Neural progenitor cell (in vitro differentiated cells): ENCODE data around the gene FAM174C.

Source experiments
- CTCF ChIP-seq: fragments of 200-600 bp; sonication (generic); IDR thresholded peaks from 2 replicates; pipeline ENCODE4 v1.5.1; 2017; ENCODE audit warnings: antibody characterized with exemption, mild to moderate bottlenecking
- EZH2 ChIP-seq: fragments of 200-600 bp; sonication (generic); IDR thresholded peaks from 2 replicates; pipeline ENCODE4 v1.6.1; 2017; ENCODE audit warnings: antibody characterized with exemption, mild to moderate bottlenecking, moderate library complexity
- EZH2phosphoT487 ChIP-seq: fragments of 200-600 bp; sonication (generic); IDR thresholded peaks from 2 replicates; pipeline ENCODE4 v1.6.1; 2017; ENCODE audit warnings: antibody characterized with exemption

DNA sequence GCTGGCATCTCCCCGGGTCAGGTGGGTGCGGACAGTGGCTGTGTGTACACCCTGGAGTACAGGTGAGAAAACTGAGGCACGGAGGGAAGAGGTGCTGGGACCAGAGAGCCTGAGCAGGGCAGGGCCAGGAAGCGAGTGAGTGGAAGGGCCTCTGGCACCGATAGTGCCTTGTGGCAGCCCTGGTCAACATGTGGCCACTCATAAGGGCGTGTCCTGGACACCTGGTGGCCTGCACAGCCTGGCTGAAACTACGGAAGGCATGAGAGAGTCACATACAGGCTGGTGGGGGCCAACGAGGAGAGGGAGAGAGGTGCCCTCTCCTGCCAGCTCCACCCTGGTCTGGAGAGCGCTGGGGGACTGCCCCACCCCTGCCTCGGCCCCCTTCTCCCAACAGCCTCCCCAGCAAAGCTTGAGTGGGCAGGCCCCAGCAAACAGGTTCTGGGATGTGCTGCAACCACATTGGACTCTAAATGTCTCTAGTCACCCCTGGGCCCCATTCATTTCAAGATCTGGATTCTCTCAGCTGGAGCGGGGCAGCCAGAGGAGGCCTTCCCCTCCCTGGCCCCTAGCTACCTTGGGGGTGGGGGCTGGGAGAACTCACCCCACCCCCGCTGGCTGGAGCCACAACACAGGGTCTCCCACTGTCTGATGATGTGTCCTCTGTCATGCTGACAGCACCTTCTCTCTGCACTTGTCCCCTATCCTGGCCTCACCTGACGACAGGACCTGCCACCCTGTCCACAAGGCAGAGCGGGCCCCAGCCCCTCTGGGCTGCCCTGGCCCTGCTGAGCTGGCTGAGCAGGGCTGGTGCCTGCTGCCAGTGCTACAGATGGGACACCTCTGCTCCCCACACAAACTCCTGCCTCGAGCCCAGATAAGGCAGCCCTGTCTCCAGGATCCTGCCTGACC, 43.3 kb upstream of the FAM174C start:
- no peak for TF ChIP-seq CTCF
- no peak for TF ChIP-seq EZH2
- no peak for TF ChIP-seq EZH2phosphoT487
